Measurements from ENCODE around the gene ORAI3.
A peak's percentile ranks its signal among the peaks of the same experiment; 100 is the strongest.

The ORAI3 gene

GRCh38 chr16:30989469-30990047 lies 40.7 kb downstream of the ORAI3 start:
- no peak overlapping the region for H3K27ac ChIP-seq (ENCODE audit: low read depth, low read length)
- no peak overlapping the region for H2AK5ac ChIP-seq (ENCODE audit: low read length)
- no peak for DNase-seq
- no peak overlapping the region for H4K8ac ChIP-seq (ENCODE audit: low read depth, low read length)
- peaks cover 5% of the 10 kb centered on the region for H3K9me3 ChIP-seq (ENCODE audit: insufficient read depth, low read depth, low read length)
- no peak overlapping the region for H4K12ac ChIP-seq (ENCODE audit: low read depth, low read length)
- H3K79me1 ChIP-seq (ENCODE audit: low read length), result no peaks in the 10 kb centered on the region
- H4K91ac ChIP-seq (ENCODE audit: low read depth, low read length), result no peak overlapping the region
- H2BK120ac ChIP-seq (ENCODE audit: insufficient read depth, low read length, poor library complexity), result no peak overlapping the region
- no peak overlapping the region for H2AFZ ChIP-seq (ENCODE audit: insufficient read depth, low read length, poor library complexity)
- H3K18ac ChIP-seq (ENCODE audit: low read length), result no peak overlapping the region
- H3K4me2 ChIP-seq (ENCODE audit: low read length), result no peak overlapping the region
- no peak overlapping the region for H3K23ac ChIP-seq (ENCODE audit: low read length)
- no peak overlapping the region for H3K9ac ChIP-seq (ENCODE audit: low read length)
- H3K27me3 ChIP-seq (ENCODE audit: insufficient read depth, low read length), result no peaks in the 10 kb centered on the region
- no peak overlapping the region for H2BK5ac ChIP-seq (ENCODE audit: low read depth, low read length, poor library complexity)
- no peak overlapping the region for H3K4me3 ChIP-seq (ENCODE audit: low read depth, low read length)
- no peak overlapping the region for H3K14ac ChIP-seq (ENCODE audit: low read length)
- no peaks in the 10 kb centered on the region for H3K79me2 ChIP-seq (ENCODE audit: control insufficient read depth, insufficient read depth, low read length, poor library complexity)
- H3K4me1 ChIP-seq (ENCODE audit: control insufficient read depth in 1 of 2, insufficient read depth in 2 of 2, low read length in 2 of 2), result no peaks in the 10 kb centered on the region
- peaks cover 2 to 7% of the 10 kb centered on the region in 2 experiments for H3K36me3 ChIP-seq (ENCODE audit: control insufficient read depth in 1 of 2, insufficient read depth in 2 of 2, low read length in 2 of 2)
- no peak overlapping the region for H3K4ac ChIP-seq (ENCODE audit: low read depth, low read length)
- no peak overlapping the region for H2BK12ac ChIP-seq (ENCODE audit: low read length)
- WGBS (ENCODE audit: extremely low coverage, insufficient coverage, insufficient read length), result no CpG with 5 or more reads among the region's 23 CpGs

DNA sequence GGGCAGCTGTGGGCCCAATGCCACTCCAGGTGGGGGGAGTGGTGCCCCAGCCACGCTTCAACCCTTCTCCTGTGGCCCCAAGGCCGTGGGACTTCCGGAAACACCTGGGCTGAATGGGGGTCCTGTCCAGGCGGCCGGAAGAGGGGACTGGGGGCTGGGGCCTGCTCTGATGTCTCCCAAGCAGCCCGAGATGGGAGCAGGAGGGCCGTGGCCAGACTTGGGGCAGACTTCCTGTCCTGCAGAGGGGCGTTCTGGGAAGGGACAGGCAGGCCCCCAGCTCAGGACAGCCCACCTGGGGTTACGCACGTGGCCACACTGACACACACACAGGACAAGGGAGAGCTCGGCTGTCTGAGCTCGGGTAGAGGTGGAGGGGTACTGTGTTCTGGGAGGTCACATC lies 41.2 kb downstream of the ORAI3 start:
- H3K23ac ChIP-seq (ENCODE audit: low read length), result no peak overlapping the region
- H3K4me3 ChIP-seq (ENCODE audit: low read depth, low read length), result no peak overlapping the region
- H3K79me2 ChIP-seq (ENCODE audit: control insufficient read depth, insufficient read depth, low read length, poor library complexity), result no peaks in the 10 kb centered on the region
- no peak overlapping the region for H4K91ac ChIP-seq (ENCODE audit: low read depth, low read length)
- no CpG with 5 or more reads among the region's 12 CpGs for WGBS (ENCODE audit: extremely low coverage, insufficient coverage, insufficient read length)
- H2BK5ac ChIP-seq (ENCODE audit: low read depth, low read length, poor library complexity), result no peak overlapping the region
- peaks cover 2 to 5% of the 10 kb centered on the region in 2 experiments for H3K36me3 ChIP-seq (ENCODE audit: control insufficient read depth in 1 of 2, insufficient read depth in 2 of 2, low read length in 2 of 2)
- no peak overlapping the region for H3K4me2 ChIP-seq (ENCODE audit: low read length)
- no peak overlapping the region for H2BK12ac ChIP-seq (ENCODE audit: low read length)
- no peaks in the 10 kb centered on the region for H3K4me1 ChIP-seq (ENCODE audit: control insufficient read depth in 1 of 2, insufficient read depth in 2 of 2, low read length in 2 of 2)
- H3K79me1 ChIP-seq (ENCODE audit: low read length), result no peaks in the 10 kb centered on the region
- no peak overlapping the region for H2BK120ac ChIP-seq (ENCODE audit: insufficient read depth, low read length, poor library complexity)
- H2AFZ ChIP-seq (ENCODE audit: insufficient read depth, low read length, poor library complexity), result no peak overlapping the region
- no peak overlapping the region for H3K18ac ChIP-seq (ENCODE audit: low read length)
- H3K27me3 ChIP-seq (ENCODE audit: insufficient read depth, low read length), result no peaks in the 10 kb centered on the region
- no peak overlapping the region for H3K27ac ChIP-seq (ENCODE audit: low read depth, low read length)
- no peak overlapping the region for H3K14ac ChIP-seq (ENCODE audit: low read length)
- no peak overlapping the region for H4K12ac ChIP-seq (ENCODE audit: low read depth, low read length)
- H3K9ac ChIP-seq (ENCODE audit: low read length), result no peak overlapping the region
- H3K9me3 ChIP-seq (ENCODE audit: insufficient read depth, low read depth, low read length), result peaks cover 5% of the 10 kb centered on the region
- no peak overlapping the region for H4K8ac ChIP-seq (ENCODE audit: low read depth, low read length)
- H3K4ac ChIP-seq (ENCODE audit: low read depth, low read length), result no peak overlapping the region
- H2AK5ac ChIP-seq (ENCODE audit: low read length), result no peak overlapping the region
- no peak for DNase-seq

- Histone ChIP-seq H4K12ac (ENCODE audit: low read depth, low read length) (no peak overlapping the region), H3K9me3 (ENCODE audit: insufficient read depth, low read depth, low read length) (peaks cover 5% of the 10 kb centered on the region), H2BK5ac (ENCODE audit: low read depth, low read length, poor library complexity) (no peak overlapping the region), H4K8ac (ENCODE audit: low read depth, low read length) (no peak overlapping the region), H4K91ac (ENCODE audit: low read depth, low read length) (no peak overlapping the region), H3K23ac (ENCODE audit: low read length) (no peak overlapping the region), H2AK5ac (ENCODE audit: low read length) (no peak overlapping the region), H2BK120ac (ENCODE audit: insufficient read depth, low read length, poor library complexity) (no peak overlapping the region), H3K79me1 (ENCODE audit: low read length) (no peaks in the 10 kb centered on the region), H3K79me2 (ENCODE audit: control insufficient read depth, insufficient read depth, low read length, poor library complexity) (no peaks in the 10 kb centered on the region), H3K9ac (ENCODE audit: low read length) (no peak overlapping the region), H3K4me3 (ENCODE audit: low read depth, low read length) (no peak overlapping the region), H3K18ac (ENCODE audit: low read length) (no peak overlapping the region), H2BK12ac (ENCODE audit: low read length) (no peak overlapping the region), H3K4me1 (ENCODE audit: control insufficient read depth in 1 of 2, insufficient read depth in 2 of 2, low read length in 2 of 2) (no peaks in the 10 kb centered on the region), H3K27ac (ENCODE audit: low read depth, low read length) (no peak overlapping the region), H3K4ac (ENCODE audit: low read depth, low read length) (no peak overlapping the region), H3K4me2 (ENCODE audit: low read length) (no peak overlapping the region), H3K14ac (ENCODE audit: low read length) (no peak overlapping the region), H3K27me3 (ENCODE audit: insufficient read depth, low read length) (no peaks in the 10 kb centered on the region), H3K36me3 (ENCODE audit: control insufficient read depth in 1 of 2, insufficient read depth in 2 of 2, low read length in 2 of 2) (peaks cover under 1 to 3% of the 10 kb centered on the region in 2 experiments), H2AFZ (ENCODE audit: insufficient read depth, low read length, poor library complexity) (no peak overlapping the region)
- DNase-seq, result no peak
- no CpG with 5 or more reads among the region's 8 CpGs for WGBS (ENCODE audit: extremely low coverage, insufficient coverage, insufficient read length)
Observed at GRCh38 chr16:30991052-30991451, 42.2 kb downstream of the ORAI3 start.

DNA sequence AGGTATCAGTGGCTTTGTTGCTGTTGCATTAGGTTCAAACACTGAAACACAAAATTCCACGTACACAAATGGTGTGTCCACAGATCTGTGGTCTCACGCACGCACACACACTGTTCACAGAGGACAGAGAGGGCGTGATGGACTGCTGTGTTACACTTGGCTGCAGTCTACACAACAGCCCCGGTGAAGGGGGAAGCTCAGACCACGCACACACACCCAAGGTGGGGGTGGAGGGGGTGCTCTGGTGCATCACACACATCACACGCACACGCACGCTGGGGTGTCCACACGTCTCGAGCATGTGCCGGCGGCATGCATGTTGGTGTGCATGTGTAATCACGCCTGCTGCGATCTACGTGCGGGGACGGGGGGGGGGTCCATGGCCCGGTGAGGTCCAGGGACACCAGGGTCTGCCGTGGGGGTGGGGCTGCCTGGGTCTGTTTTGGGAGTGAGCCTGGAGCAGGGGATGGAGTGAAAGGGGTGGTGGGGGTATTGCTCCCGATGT lies 43.5 kb downstream of the ORAI3 start:
- no peak for DNase-seq
- H2AFZ ChIP-seq (ENCODE audit: insufficient read depth, low read length, poor library complexity), result no peak overlapping the region
- peaks cover under 1 to 4% of the 10 kb centered on the region in 2 experiments for H3K4me1 ChIP-seq (ENCODE audit: control insufficient read depth in 1 of 2, insufficient read depth in 2 of 2, low read length in 2 of 2)
- no peak overlapping the region for H2AK5ac ChIP-seq (ENCODE audit: low read length)
- no peak overlapping the region for H3K27ac ChIP-seq (ENCODE audit: low read depth, low read length)
- no peak overlapping the region for H3K4ac ChIP-seq (ENCODE audit: low read depth, low read length)
- no peak overlapping the region for H2BK120ac ChIP-seq (ENCODE audit: insufficient read depth, low read length, poor library complexity)
- H3K36me3 ChIP-seq (ENCODE audit: control insufficient read depth in 1 of 2, insufficient read depth in 2 of 2, low read length in 2 of 2), result no peaks in the 10 kb centered on the region
- H4K8ac ChIP-seq (ENCODE audit: low read depth, low read length), result no peak overlapping the region
- H3K27me3 ChIP-seq (ENCODE audit: insufficient read depth, low read length), result no peaks in the 10 kb centered on the region
- peak overlapping the region; percentile 17 for H3K4me3 ChIP-seq (ENCODE audit: low read depth, low read length)
- WGBS (ENCODE audit: extremely low coverage, insufficient coverage, insufficient read length), result no CpG with 5 or more reads among the region's 21 CpGs
- H3K4me2 ChIP-seq (ENCODE audit: low read length), result no peak overlapping the region
- H3K79me1 ChIP-seq (ENCODE audit: low read length), result peaks cover under 1% of the 10 kb centered on the region
- H3K23ac ChIP-seq (ENCODE audit: low read length), result no peak overlapping the region
- no peak overlapping the region for H3K18ac ChIP-seq (ENCODE audit: low read length)
- H4K91ac ChIP-seq (ENCODE audit: low read depth, low read length), result no peak overlapping the region
- no peak overlapping the region for H4K12ac ChIP-seq (ENCODE audit: low read depth, low read length)
- peaks cover 5% of the 10 kb centered on the region for H3K9me3 ChIP-seq (ENCODE audit: insufficient read depth, low read depth, low read length)
- no peak overlapping the region for H2BK12ac ChIP-seq (ENCODE audit: low read length)
- H2BK5ac ChIP-seq (ENCODE audit: low read depth, low read length, poor library complexity), result no peak overlapping the region
- peaks cover under 1% of the 10 kb centered on the region for H3K79me2 ChIP-seq (ENCODE audit: control insufficient read depth, insufficient read depth, low read length, poor library complexity)
- H3K9ac ChIP-seq (ENCODE audit: low read length), result no peak overlapping the region
- H3K14ac ChIP-seq (ENCODE audit: low read length), result no peak overlapping the region

Data from trophoblast cell (in vitro differentiated cells and primary cell).